Endothelial cell of hepatic sinusoid (primary cell): ENCODE measurements around the gene ING1.
"Not testable (repeated sequence)": the region's sequence is repeated elsewhere in the genome, so short reads cannot be mapped to it uniquely, and the experiment has no call there.

Experiments used
- in situ Hi-C: cut with HindIII; loops from 2 replicates; pipeline ENCODE4 v1.10.0; 2017; ENCODE audit warnings: low sequenced_read_pairs

Gene ING1

GRCh38 chr13:110690516-110690915, 23.0 kb upstream of the ING1 start:
- in situ Hi-C loops = no loop called here

- in situ Hi-C loops = not testable (repeated sequence)
Observed at GRCh38 chr13:110695774-110696173, 17.7 kb upstream of the ING1 start.

GRCh38 chr13:110696776-110697175, 16.7 kb upstream of the ING1 start:
- in situ Hi-C loops = no loop called here

GRCh38 chr13:110697842-110698241, 15.7 kb upstream of the ING1 start:
- in situ Hi-C loops = no loop called here

- in situ Hi-C loops = no loop called here
Observed at GRCh38 chr13:110698689-110699088, 14.8 kb upstream of the ING1 start.

GRCh38 chr13:110699148-110700145, 14.1 kb upstream of the ING1 start:
- in situ Hi-C loops = no loop called here

GRCh38 chr13:110700186-110700585, 13.3 kb upstream of the ING1 start:
- in situ Hi-C loops = no loop called here

- in situ Hi-C loops = no loop called here
Observed at GRCh38 chr13:110700641-110701040, 12.9 kb upstream of the ING1 start.

GRCh38 chr13:110701061-110701460, 12.4 kb upstream of the ING1 start:
- in situ Hi-C loops = not testable (repeated sequence)

GRCh38 chr13:110702089-110702488, 11.4 kb upstream of the ING1 start:
- in situ Hi-C loops = no loop called here

- in situ Hi-C loops = no loop called here
Observed at GRCh38 chr13:110702591-110703526, 10.6 kb upstream of the ING1 start.

GRCh38 chr13:110705356-110705825, 8.1 kb upstream of the ING1 start:
- in situ Hi-C loops = no loop called here

GRCh38 chr13:110705826-110706569, 7.5 kb upstream of the ING1 start, which contains the start of gene CARS2:
CARS2 (minus strand) TSS chr13:110706116; CDS start chr13:110706093, 23 bp downstream.
- in situ Hi-C loops = no loop called here

- in situ Hi-C loops = no loop called here
Observed at GRCh38 chr13:110706570-110707372, 6.7 kb upstream of the ING1 start.

GRCh38 chr13:110712081-110712848, 1.2 kb upstream of the ING1 start:
- in situ Hi-C loops = no loop called here

GRCh38 chr13:110712849-110713641, 455 bp upstream of the ING1 start:
- in situ Hi-C loops = no loop called here

GRCh38 chr13:110713981-110714796, 689 bp downstream of the ING1 start:
- in situ Hi-C loops = no loop called here
